GM21786 (cell line): Measurements from ENCODE around the gene PVALEF.

Source experiments
- ATAC-seq: cut with Tn5 transposase; IDR thresholded peaks from one replicate; pipeline ENCODE4 v1.9.1; 2021; ENCODE audit not compliant: unreplicated experiment

Gene PVALEF

GRCh38 chr17:81160747-81161453 lies 4.4 kb upstream of the PVALEF start:
- ATAC-seq, result no peak

GRCh38 chr17:81161536-81161935 lies 3.8 kb upstream of the PVALEF start:
- no peak for ATAC-seq

- no peak for ATAC-seq
These were observed 3.3 kb upstream of the PVALEF start for GRCh38 chr17:81161972-81162371.

GRCh38 chr17:81162491-81162890 lies 2.8 kb upstream of the PVALEF start:
- ATAC-seq, result no peak

- ATAC-seq, result no peak
These were observed 2.1 kb upstream of the PVALEF start for GRCh38 chr17:81163051-81163695.

GRCh38 chr17:81163703-81164370 lies 1.5 kb upstream of the PVALEF start:
- no peak for ATAC-seq

GRCh38 chr17:81164371-81165245 lies 699 bp upstream of the PVALEF start:
- ATAC-seq, result no peak

- ATAC-seq, result no peak
These were observed 756 bp downstream of the PVALEF start, which contains the start of gene AATK for GRCh38 chr17:81166033-81166492. Gene AATK, minus strand, starts transcription at chr17:81166221. Its CDS starts 229 bp downstream, at chr17:81165992.

- no peak for ATAC-seq
These were observed 1.9 kb downstream of the PVALEF start for GRCh38 chr17:81167194-81167524.

- ATAC-seq, result no peak
These were observed 2.3 kb downstream of the PVALEF start for GRCh38 chr17:81167638-81168037.

- ATAC-seq, result no peak
These were observed 4.6 kb downstream of the PVALEF start for GRCh38 chr17:81169870-81170309.

GRCh38 chr17:81170727-81171494 lies 5.6 kb downstream of the PVALEF start:
- ATAC-seq, result no peak

- no peak for ATAC-seq
These were observed 6.6 kb downstream of the PVALEF start for GRCh38 chr17:81171941-81172340.

- ATAC-seq, result no peak
These were observed 7.9 kb downstream of the PVALEF start for GRCh38 chr17:81173052-81173761.

- ATAC-seq, result no peak
These were observed 8.5 kb downstream of the PVALEF start for GRCh38 chr17:81173762-81174155.

GRCh38 chr17:81176666-81177065 lies 11.4 kb downstream of the PVALEF start:
- no peak for ATAC-seq

- no peak for ATAC-seq
These were observed 13.1 kb downstream of the PVALEF start for GRCh38 chr17:81178136-81179091.

- ATAC-seq, result no peak
These were observed 13.9 kb downstream of the PVALEF start for GRCh38 chr17:81179220-81179619.

GRCh38 chr17:81179861-81180260 lies 14.6 kb downstream of the PVALEF start:
- no peak for ATAC-seq
